GM23248 (cell line): Measurements from ENCODE around the gene SLC2A3. TPM values are rescaled to one million over a fixed set of nuclear protein-coding genes. Genes with fewer than 3 reads are reported as not detected.
"Not testable (repeated sequence)": the region's sequence is repeated elsewhere in the genome, so short reads cannot be mapped to it uniquely, and the experiment has no call there.

Source experiments
- DNase-seq: peaks from one replicate; pipeline ENCODE4 v3.0.0-alpha.2; 2015
- H2AFZ ChIP-seq: fragments of 200-600 bp; sonication (generic); 2 replicates; pipeline ENCODE4 v1.6.1; 2016; ENCODE audit warnings: antibody characterized with exemption
- H3F3A ChIP-seq: fragments of 200-600 bp; sonication (generic); 2 replicates; pipeline ENCODE4 v1.6.1; 2016; ENCODE audit warnings: mild to moderate bottlenecking, antibody characterized with exemption, mixed run types; ENCODE audit not compliant: insufficient read depth
- H3K27ac ChIP-seq: fragments of 200-600 bp; sonication (generic); 2 replicates; pipeline ENCODE4 v1.5.1; 2016; ENCODE audit warnings: mild to moderate bottlenecking
- H3K27me3 ChIP-seq: fragments of 200-600 bp; sonication (generic); replicated peaks from 2 replicates; pipeline ENCODE4 v1.6.1; 2016; ENCODE audit warnings: mild to moderate bottlenecking; ENCODE audit not compliant: insufficient read depth
- H3K36me3 ChIP-seq: fragments of 200-600 bp; sonication (generic); 2 replicates; pipeline ENCODE4 v1.6.1; 2016; ENCODE audit warnings: low read depth, mild to moderate bottlenecking
- H3K4me1 ChIP-seq: fragments of 200-600 bp; sonication (generic); 2 replicates; pipeline ENCODE4 v1.6.1; 2016; ENCODE audit warnings: mild to moderate bottlenecking; ENCODE audit not compliant: insufficient read depth
- H3K4me2 ChIP-seq: fragments of 200-600 bp; sonication (generic); one replicate; pipeline ENCODE4 v1.6.1; 2016; ENCODE audit warnings: mild to moderate bottlenecking; ENCODE audit not compliant: unreplicated experiment
- H3K4me3 ChIP-seq: fragments of 200-600 bp; sonication (generic); 2 replicates; pipeline ENCODE4 v1.5.1; 2016; ENCODE audit warnings: mild to moderate bottlenecking
- H3K79me2 ChIP-seq: fragments of 200-600 bp; sonication (generic); 2 replicates; pipeline ENCODE4 v1.6.1; 2016; ENCODE audit warnings: mild to moderate bottlenecking; ENCODE audit not compliant: insufficient read depth
- H3K9ac ChIP-seq: fragments of 200-600 bp; sonication (generic); 2 replicates; pipeline ENCODE4 v1.6.1; 2016; ENCODE audit warnings: mild to moderate bottlenecking
- H3K9me2 ChIP-seq: fragments of 200-600 bp; sonication (generic); 2 replicates; pipeline ENCODE4 v1.6.1; 2016; ENCODE audit warnings: mixed run types, mild to moderate bottlenecking, moderate library complexity; ENCODE audit not compliant: insufficient read depth
- H3K9me3 ChIP-seq: fragments of 200-600 bp; sonication (generic); one replicate; pipeline ENCODE4 v1.6.1; 2017; ENCODE audit warnings: low read depth
- H4K20me1 ChIP-seq: fragments of 200-600 bp; sonication (generic); 2 replicates; pipeline ENCODE4 v1.6.0; 2016; ENCODE audit not compliant: insufficient read depth
- EZH2 ChIP-seq: fragments of 200-600 bp; sonication (generic); IDR thresholded peaks from 2 replicates; pipeline ENCODE4 v1.6.1; 2018; ENCODE audit warnings: antibody characterized with exemption, mild to moderate bottlenecking; ENCODE audit not compliant: insufficient read depth, poor library complexity, severe bottlenecking
- EZH2phosphoT487 ChIP-seq: fragments of 200-600 bp; sonication (generic); IDR thresholded peaks from 2 replicates; pipeline ENCODE4 v1.6.1; 2018; ENCODE audit warnings: antibody characterized with exemption, moderate library complexity, mild to moderate bottlenecking, low read depth; ENCODE audit not compliant: insufficient read depth
- WGBS, 2 experiments: methylation state at CpG; one replicate each; pipeline ENCODE4 v1.1.6; 2015 to 2017; ENCODE audit warnings: low lambda C conversion rate in 2 of 2, low coverage in 1 of 2; ENCODE audit errors: missing lambda C conversion rate in 2 of 2; 5-methylcytosine and 5-hydroxymethylcytosine counted together
- in situ Hi-C: fragments of 300-500 bp; cut with MboI; formaldehyde crosslinking; loops from 2 replicates; pipeline ENCODE4 v1.15.0; 2020
- polyA plus RNA-seq: library from polyadenylated mRNA; unstranded; fragments of >200 nt; fragmentation: Nextera tagmentation; extraction: Ambion mirVana; gene quantifications from 2 replicates; pipeline ENCODE4 v1.2.1, GENCODE V29; 2016
- total RNA-seq: library from RNA; depleted of rRNA; stranded (reverse); fragments of >200 nt; shearing (Covaris generic); gene quantifications from 2 replicates; pipeline ENCODE4 v1.2.3, GENCODE V29; 2014

Gene SLC2A3
- total and polyA plus RNA-seq, 2 experiments from 2014 or later, result 71.8 to 72.5 TPM

- Histone ChIP-seq H3K9me3 (no peaks in the 10 kb centered on the region), H3K4me1 (peaks cover 10% of the 10 kb centered on the region), H3K4me2 (peak overlapping the region; percentile 100), H3K4me3 (peak overlapping the region; percentile 100), H4K20me1 (0 out of 2 replicates have a peak, but pooled peaks cover 7% of the 10 kb centered on the region), H3K27ac (peak overlapping the region; percentile 85), H2AFZ (no peak overlapping the region), H3K9ac (peak overlapping the region; percentile 96), H3K27me3 (no peaks in the 10 kb centered on the region), H3K79me2 (peaks cover 75% of the 10 kb centered on the region), H3K9me2 (no peaks in the 10 kb centered on the region), H3K36me3 (peaks cover 51% of the 10 kb centered on the region), H3F3A (peaks cover 26% of the 10 kb centered on the region)
- no peak for TF ChIP-seq EZH2
- no peak for TF ChIP-seq EZH2phosphoT487
- peak; percentile 97 for DNase-seq
- 0 to 1% methylated on average over 7 of the region's 7 CpGs for WGBS, 2 experiments
- in situ Hi-C loops, result no loop called here
Observed at GRCh38 chr12:7933255-7933726, 2.7 kb downstream of the SLC2A3 start.

GRCh38 chr12:7932599-7933240 is 3.3 kb downstream of the SLC2A3 start:
- H4K20me1 ChIP-seq, H3K9me3 ChIP-seq, in situ Hi-C loops, H3K27ac ChIP-seq, H3K4me1 ChIP-seq, H3K27me3 ChIP-seq, H3K9me2 ChIP-seq, H2AFZ ChIP-seq, DNase-seq: not testable (repeated sequence)
- peaks cover 78% of the 10 kb centered on the region for H3K79me2 ChIP-seq
- H3K36me3 ChIP-seq, result peaks cover 55% of the 10 kb centered on the region
- peak overlapping the region; percentile 100 for H3K4me3 ChIP-seq
- WGBS, 2 experiments, result 66 to 70% methylated on average over 11 of the region's 11 CpGs
- peak overlapping the region; percentile 24; the same call in 1 of the 2 replicates for H3K9ac ChIP-seq
- H3K4me2 ChIP-seq, result peak overlapping the region; percentile 100
- peaks cover 24% of the 10 kb centered on the region for H3F3A ChIP-seq

GRCh38 chr12:7929083-7929792 is 6.7 kb downstream of the SLC2A3 start:
- H3F3A ChIP-seq, result peaks cover 38% of the 10 kb centered on the region
- no peak overlapping the region for H2AFZ ChIP-seq
- WGBS, 2 experiments, result 92 to 93% methylated on average over 8 of the region's 8 CpGs
- in situ Hi-C loops, result no loop called here
- TF ChIP-seq EZH2 (no peak), EZH2phosphoT487 (no peak)
- no peak for DNase-seq
- no peak overlapping the region for H3K27ac ChIP-seq
- H3K79me2 ChIP-seq, result peaks cover 86% of the 10 kb centered on the region
- peaks cover 17% of the 10 kb centered on the region; the same call in 1 of the 2 replicates for H4K20me1 ChIP-seq
- no peak overlapping the region for H3K9ac ChIP-seq
- H3K4me3 ChIP-seq, result no peak overlapping the region
- no peak overlapping the region for H3K4me2 ChIP-seq
- no peaks in the 10 kb centered on the region for H3K9me2 ChIP-seq
- H3K9me3 ChIP-seq, result no peaks in the 10 kb centered on the region
- no peaks in the 10 kb centered on the region for H3K27me3 ChIP-seq
- peaks cover 83% of the 10 kb centered on the region for H3K36me3 ChIP-seq
- H3K4me1 ChIP-seq, result peaks cover 3% of the 10 kb centered on the region; the same call in 1 of the 2 replicates

GRCh38 chr12:7927470-7927869 is 8.5 kb downstream of the SLC2A3 start:
- Histone ChIP-seq H4K20me1 (peaks cover 17% of the 10 kb centered on the region; the same call in 1 of the 2 replicates), H3K4me3 (no peak overlapping the region), H3F3A (peaks cover 38% of the 10 kb centered on the region), H3K4me1 (no peaks in the 10 kb centered on the region), H3K9ac (no peak overlapping the region), H3K27ac (no peak overlapping the region), H3K9me3 (no peaks in the 10 kb centered on the region), H3K4me2 (no peak overlapping the region), H3K36me3 (peaks cover 88% of the 10 kb centered on the region), H3K27me3 (no peaks in the 10 kb centered on the region), H3K9me2 (no peaks in the 10 kb centered on the region), H3K79me2 (peaks cover 73% of the 10 kb centered on the region), H2AFZ (no peak overlapping the region)
- in situ Hi-C loops, result no loop called here
- 97 to 98% methylated on average over 4 of the region's 4 CpGs for WGBS, 2 experiments
- no peak for DNase-seq
- TF ChIP-seq EZH2 (no peak), EZH2phosphoT487 (no peak)

- H3K9me2 ChIP-seq, H2AFZ ChIP-seq, H3K27me3 ChIP-seq, H3K9ac ChIP-seq, H3K9me3 ChIP-seq, in situ Hi-C loops, H3K4me3 ChIP-seq, DNase-seq, H3K4me1 ChIP-seq, H3K27ac ChIP-seq, H3K4me2 ChIP-seq: not testable (repeated sequence)
- WGBS, 2 experiments, result 96 to 98% methylated on average over 5 of the region's 5 CpGs
- Histone ChIP-seq H3K79me2 (peaks cover 68% of the 10 kb centered on the region), H3F3A (peaks cover 49% of the 10 kb centered on the region), H3K36me3 (peaks cover 88% of the 10 kb centered on the region), H4K20me1 (peaks cover 13% of the 10 kb centered on the region; the same call in 1 of the 2 replicates)
Observed at GRCh38 chr12:7926068-7926666, 9.8 kb downstream of the SLC2A3 start.
